ENCODE results near the gene NKD1.
"Not testable (repeated sequence)": the region's sequence is repeated elsewhere in the genome, so short reads cannot be mapped to it uniquely, and the experiment has no call there.

The NKD1 gene

DNA sequence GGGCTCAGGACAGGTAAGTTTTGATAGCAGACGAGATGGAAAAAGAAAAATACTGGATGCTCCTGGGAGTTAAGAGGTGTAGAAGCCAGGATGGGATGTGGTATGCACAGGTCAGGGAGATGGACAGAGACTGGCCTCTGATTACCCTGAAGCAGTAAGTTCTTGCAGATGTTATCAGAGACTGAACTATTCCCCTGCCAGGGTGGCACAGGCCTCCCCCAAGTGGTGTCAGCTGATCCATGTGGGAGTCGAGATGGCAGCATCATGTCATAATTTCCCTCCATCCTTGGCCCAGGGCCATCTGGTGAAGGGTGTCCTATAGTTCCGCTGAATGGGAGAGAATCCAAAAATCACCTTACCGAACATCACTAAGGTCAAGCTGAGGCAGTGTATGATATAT is 14.1 kb upstream of the NKD1 start:
- no peak overlapping the region for H3K27ac ChIP-seq
- TF ChIP-seq, protein P1, sequence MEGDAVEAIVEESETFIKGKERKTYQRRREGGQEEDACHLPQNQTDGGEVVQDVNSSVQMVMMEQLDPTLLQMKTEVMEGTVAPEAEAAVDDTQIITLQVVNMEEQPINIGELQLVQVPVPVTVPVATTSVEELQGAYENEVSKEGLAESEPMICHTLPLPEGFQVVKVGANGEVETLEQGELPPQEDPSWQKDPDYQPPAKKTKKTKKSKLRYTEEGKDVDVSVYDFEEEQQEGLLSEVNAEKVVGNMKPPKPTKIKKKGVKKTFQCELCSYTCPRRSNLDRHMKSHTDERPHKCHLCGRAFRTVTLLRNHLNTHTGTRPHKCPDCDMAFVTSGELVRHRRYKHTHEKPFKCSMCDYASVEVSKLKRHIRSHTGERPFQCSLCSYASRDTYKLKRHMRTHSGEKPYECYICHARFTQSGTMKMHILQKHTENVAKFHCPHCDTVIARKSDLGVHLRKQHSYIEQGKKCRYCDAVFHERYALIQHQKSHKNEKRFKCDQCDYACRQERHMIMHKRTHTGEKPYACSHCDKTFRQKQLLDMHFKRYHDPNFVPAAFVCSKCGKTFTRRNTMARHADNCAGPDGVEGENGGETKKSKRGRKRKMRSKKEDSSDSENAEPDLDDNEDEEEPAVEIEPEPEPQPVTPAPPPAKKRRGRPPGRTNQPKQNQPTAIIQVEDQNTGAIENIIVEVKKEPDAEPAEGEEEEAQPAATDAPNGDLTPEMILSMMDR (conservative IDR thresholded peaks at IDR 0.05): no peak

DNA sequence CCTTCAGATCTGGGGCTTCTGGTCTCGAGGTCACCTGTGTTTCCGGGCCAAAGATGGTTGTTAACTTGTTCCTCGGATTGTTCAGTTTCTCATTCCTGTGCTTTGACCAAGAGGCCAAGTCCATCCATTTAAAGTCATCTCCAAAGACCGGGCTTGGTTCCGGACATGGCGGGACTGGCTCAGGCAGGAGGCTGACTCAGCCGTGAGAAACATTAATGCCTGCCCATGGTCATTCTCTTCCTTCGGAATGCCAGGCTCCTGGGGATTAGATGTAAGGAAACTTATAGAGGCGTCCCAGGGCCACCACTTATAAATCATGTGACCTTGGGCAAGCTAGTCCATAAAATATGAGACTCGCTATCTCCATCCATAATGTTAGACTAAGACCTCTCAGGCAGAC is 13.6 kb upstream of the NKD1 start:
- H3K27ac ChIP-seq: no peak overlapping the region
- TF ChIP-seq, protein P1 (conservative IDR thresholded peaks at IDR 0.05): no peak

DNA sequence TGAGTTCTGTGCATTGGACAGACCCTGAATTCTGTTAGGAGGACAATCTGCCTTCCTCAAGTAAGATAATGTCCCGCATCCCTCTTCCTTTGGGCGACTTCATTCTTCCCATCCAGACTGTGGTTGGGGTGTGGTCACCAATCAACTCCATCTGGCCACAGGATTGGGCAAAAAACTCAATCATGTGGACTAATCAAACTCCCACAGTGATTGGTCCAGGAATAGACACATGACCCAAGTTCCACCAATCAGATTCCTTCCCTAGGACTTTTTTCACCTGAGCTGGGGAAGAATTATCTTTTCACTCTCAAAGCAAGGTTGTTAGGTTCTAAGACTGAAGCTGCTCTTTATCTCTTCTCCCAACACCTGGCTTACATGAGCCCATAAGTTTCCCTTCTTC is 13.2 kb upstream of the NKD1 start:
- TF ChIP-seq, protein P1 (conservative IDR thresholded peaks at IDR 0.05): no peak
- no peak overlapping the region for H3K27ac ChIP-seq

DNA sequence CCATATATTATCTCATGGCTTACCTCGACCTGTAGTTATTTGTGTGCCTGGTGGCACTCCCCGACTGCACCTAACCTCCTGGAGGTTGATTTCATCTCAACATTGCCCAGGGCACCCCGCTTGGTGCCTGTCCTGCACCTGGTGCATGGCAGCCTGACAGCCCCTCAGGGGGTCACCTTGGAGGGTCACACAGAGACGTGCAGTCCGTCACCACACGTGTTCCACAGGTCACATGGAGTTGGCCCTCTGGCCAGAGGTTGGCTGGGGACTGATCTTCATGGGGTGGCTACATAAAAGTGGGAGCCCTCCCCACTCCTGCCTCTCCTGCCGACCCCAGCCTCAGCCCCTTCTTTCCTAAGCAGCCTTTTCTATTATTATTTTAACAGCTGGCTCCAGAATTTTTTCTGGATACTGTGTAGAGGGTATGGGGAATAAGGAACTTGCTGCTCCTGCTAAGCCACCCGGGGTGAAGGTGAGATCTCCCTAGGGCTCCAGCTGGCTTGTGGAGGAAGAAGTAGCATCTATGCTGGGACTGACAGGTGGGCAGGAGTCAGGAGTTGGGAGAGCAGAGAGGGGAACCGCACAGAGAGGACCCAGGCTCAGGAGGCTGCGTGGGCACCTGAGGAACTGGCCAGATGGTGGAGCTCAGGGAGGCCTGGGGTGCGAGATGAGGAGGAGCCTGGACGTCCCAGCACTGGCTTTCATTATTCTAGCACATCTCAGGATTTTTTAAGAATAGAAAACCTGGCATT is 12.5 kb upstream of the NKD1 start:
- TF ChIP-seq, protein P1 (conservative IDR thresholded peaks at IDR 0.05): no peak
- H3K27ac ChIP-seq: no peak overlapping the region

DNA sequence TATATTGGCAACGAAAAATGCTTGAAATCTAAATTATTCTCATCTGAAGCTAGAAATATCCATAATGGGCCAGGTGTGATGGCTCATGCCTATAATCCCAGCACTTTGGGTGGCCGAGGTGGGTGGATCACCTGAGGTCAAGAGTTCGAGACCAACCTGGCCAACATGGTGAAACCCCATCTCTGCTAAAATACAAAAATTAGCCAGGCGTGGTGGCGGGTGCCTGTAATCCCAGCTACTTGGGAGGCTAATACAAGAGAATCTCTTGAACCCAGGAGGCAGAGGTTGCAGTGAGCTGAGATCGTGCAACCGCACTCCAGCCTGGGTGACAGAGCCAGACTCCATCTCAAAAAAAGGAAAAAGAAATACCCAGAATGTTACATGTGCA is 11.9 kb upstream of the NKD1 start:
- H3K27ac ChIP-seq: not testable (repeated sequence)

DNA sequence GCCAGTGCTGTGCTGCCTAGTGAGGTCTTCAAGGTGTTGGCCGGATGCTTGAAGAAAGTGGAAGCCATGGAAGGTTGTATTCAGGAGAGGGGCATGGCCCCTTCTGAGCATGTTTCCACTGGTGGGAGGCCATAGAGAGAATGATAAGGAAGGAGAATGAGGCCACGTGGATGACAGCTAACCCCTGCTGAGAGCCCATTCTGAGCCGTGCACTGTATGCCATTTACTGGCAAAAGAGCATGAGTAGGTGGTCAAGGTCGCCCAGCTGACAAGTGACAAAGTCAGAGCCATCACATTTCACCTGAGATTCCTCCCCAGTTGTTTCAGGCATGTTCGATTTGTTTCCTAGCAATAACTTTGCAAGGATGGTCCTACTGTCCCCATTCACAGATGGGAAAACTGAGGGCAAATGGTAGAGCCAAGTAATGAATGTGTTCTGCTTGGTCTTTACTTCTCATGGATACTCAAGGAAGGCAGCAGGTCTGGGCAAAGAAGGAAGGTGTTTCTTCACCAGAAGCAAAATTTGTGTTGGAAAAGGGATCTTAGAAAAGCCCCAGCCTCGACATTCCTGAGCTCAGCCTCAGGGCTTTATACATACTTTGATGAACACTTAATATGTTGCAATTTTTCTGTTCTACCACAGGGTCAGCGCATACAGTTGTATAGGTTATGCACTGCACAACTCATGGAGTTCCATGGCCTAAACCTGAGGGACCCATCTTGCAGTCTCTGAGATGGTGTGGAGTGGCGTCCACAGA is 10.5 kb upstream of the NKD1 start:
- no peak overlapping the region for H3K27ac ChIP-seq
- TF ChIP-seq, protein P1 (conservative IDR thresholded peaks at IDR 0.05): no peak

DNA sequence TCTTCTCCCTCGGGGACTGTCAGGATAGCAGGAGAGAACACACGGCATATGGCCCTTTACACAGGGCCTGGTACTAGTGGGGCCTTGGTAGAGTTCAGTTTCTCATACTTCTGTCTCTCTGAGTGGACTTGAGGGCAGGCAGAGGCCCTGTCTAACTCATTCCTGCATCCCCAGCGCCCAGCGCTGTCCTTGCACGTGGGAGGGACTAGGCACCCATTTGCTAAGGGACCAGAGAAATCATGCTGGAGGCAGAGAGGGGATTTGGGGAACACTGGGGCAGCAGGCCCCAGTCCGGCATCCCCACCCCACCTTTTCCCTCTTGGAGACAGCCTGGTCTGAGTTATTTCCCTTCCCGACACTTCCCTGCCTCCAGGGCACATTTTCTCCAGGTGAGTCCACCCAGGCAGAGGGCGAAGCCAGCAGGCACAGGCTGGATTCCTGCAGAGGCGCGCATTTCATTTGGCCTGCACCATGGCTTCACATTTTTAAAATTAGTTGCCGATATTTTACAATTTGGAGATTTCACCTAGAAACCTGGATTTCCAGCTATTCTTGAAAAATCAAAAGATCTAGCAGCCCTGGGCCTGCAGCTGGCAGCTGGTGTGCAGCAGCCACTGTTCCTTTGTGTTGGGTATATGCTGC is 9.7 kb upstream of the NKD1 start:
- TF ChIP-seq, protein P1 (conservative IDR thresholded peaks at IDR 0.05): no peak

More for the DNA sequence above, 9.7 kb upstream of the NKD1 start:
- H3K27ac ChIP-seq: no peak overlapping the region
